Loucy (cell line): ENCODE results near the gene ZNF670.

Experiments used
- CTCF ChIP-seq: fragments of 200-600 bp; sonication (generic); conservative IDR thresholded peaks from 2 replicates; pipeline ENCODE4 v1.5.1; 2014; ENCODE audit warnings: mild to moderate bottlenecking, antibody characterized with exemption, low read length
- EZH2phosphoT487 ChIP-seq: fragments of 200-600 bp; IDR thresholded peaks from 2 replicates; pipeline ENCODE4 v1.6.1; 2018; ENCODE audit warnings: antibody characterized with exemption, mild to moderate bottlenecking, moderate library complexity, borderline replicate concordance

GRCh38 chr1:247088967-247089366 is 10.4 kb upstream of the ZNF670 start:
- TF ChIP-seq CTCF: no peak
- TF ChIP-seq EZH2phosphoT487: no peak
